Subcutaneous adipose tissue (tissue), 4 donors: ENCODE data around the gene DIP2A. TPM values are rescaled to one million over a fixed set of nuclear protein-coding genes. Genes with fewer than 3 reads are reported as not detected.

Experiments
- total RNA-seq, 4 donors: library from RNA; depleted of rRNA; stranded (reverse); fragments of >200 nt; gene quantifications; one replicate each; pipeline ENCODE4 v1.1.0, GENCODE V29; 2016
- TF ChIP-seq, protein P1 (sequence below): fragments of 450-650 bp; IDR thresholded peaks from one replicate; pipeline ENCODE4 v1.5.1; 2016; ENCODE audit warnings: low read depth, mild to moderate bottlenecking, control low read depth, antibody characterized with exemption, moderate library complexity

The DIP2A gene
- total RNA-seq, 4 donors from 2014 or later, result 29.2 to 54.8 (median 44.4) TPM

DNA sequence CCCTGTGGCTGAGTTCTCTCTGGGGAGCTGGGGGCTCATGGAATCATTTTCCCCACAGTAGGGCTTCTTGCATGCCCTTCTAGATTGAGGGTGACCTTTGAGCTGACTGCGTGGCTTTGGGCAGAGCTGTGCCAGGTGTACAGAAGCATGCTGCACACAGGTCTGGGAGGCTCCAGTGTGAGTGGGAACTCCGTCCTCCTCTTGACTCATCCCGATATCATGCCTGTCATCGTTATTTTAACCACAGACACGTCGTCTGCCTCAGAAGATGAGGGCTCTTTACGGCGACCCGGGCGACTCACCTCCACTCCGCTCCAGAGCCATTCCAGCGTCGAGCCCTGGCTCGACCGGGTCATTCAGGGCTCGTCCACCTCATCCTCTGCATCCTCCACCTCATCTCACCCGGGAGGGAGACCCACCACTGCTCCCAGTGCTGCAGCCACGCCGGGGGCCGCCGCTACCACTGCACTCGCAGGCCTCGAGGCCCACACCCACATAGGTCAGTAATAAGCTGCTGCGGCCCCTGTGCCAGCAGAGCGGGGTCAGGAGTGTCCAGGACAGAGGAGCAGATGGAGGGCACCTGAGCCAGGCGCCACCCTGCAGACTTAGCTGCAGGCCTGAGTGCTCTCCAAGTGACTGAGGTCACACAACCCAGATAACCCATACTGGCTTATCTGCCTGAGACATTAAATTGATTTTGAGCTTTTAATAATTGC, 39.8 kb downstream of the DIP2A start:
- TF ChIP-seq, protein P1, sequence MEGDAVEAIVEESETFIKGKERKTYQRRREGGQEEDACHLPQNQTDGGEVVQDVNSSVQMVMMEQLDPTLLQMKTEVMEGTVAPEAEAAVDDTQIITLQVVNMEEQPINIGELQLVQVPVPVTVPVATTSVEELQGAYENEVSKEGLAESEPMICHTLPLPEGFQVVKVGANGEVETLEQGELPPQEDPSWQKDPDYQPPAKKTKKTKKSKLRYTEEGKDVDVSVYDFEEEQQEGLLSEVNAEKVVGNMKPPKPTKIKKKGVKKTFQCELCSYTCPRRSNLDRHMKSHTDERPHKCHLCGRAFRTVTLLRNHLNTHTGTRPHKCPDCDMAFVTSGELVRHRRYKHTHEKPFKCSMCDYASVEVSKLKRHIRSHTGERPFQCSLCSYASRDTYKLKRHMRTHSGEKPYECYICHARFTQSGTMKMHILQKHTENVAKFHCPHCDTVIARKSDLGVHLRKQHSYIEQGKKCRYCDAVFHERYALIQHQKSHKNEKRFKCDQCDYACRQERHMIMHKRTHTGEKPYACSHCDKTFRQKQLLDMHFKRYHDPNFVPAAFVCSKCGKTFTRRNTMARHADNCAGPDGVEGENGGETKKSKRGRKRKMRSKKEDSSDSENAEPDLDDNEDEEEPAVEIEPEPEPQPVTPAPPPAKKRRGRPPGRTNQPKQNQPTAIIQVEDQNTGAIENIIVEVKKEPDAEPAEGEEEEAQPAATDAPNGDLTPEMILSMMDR, result no peak

DNA sequence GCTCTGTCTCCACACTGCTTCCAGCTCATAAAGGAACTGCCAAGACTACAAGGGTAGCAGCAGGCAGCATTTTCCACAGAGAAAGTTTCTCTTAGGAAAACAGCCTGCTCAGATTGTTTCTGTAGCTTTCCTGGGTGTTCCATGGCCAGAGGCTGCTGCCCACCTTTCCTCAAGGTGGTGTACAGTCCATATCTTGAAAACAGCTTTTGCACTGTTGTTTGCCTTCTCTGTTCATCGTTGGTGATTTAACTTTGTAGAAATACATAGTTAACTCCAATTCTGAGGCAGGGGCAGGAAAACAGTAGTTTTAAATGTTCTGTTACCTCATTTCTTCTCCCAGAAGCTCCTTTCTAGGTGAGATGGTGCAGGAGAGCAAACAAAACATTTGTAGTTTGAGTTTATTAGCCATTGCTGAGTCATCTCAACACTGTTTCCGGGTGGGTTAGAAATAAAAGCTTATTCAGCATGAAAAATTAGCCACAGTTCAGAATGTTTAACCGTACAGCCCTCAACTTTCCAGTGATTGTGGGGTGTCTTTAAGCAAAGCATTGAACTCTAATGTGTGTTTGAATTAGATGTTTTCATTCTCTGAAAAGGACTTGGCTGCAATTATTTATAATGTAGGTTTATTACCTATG, 41.7 kb downstream of the DIP2A start:
- TF ChIP-seq, protein P1, result no peak

- TF ChIP-seq, protein P1, result no peak
Observed at GRCh38 chr21:46503922-46504550, 45.3 kb downstream of the DIP2A start.

DNA sequence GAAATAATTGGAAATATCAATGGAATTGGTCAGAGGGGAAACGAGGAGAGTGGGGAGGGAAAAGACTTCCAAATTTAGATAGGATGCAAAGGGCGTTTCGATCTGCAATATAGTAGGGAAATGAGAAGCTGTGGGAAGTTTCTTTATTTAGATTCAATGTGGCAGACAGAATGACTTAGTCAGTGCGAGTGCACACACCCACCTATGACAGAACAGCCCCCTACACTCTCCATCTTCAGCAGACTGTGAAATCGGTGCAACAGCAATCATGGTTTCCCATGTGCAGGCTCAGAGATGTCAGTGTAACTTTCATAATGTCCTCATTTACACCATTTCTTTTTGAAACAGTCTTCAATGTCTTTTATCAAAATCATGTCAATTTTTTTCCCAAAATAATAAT, 46.0 kb downstream of the DIP2A start:
- TF ChIP-seq, protein P1, result no peak

- TF ChIP-seq, protein P1, result no peak
Observed at GRCh38 chr21:46507562-46507961, 48.9 kb downstream of the DIP2A start.

DNA sequence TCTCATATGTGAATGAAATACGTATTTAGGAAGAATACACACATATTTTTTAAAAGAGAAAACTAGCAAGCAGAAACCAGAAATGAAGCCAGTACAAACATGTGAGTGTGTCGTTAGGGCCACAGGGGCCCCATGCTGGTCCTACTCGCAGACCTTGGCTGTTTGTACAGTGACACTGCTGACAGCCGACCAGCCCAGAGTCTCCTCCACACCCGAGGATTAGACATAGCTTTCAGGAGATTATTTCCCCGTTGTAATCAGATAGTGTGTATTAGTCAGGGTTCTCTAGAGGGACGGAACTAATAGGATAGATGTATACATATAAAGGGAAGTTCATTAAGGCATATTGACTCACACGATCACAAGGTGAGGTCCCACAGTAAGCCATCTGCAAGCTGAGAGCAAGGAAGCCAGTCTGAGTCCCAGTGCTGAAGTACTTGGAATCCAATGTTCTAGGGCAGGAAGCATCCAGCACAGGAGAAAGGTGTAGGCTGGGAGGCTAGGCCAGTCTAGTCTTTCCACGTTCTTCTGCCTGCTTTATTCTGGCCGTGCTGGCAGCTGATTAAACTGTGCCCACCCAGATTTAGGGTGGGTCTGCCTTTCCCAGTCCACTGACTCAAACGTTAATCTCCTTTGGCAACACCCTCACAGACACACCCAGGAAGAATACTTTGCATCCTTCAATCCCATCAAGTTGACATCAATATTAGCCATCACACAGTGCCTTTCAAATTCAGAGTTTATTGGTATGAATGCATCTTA, 51.2 kb downstream of the DIP2A start:
- TF ChIP-seq, protein P1, result no peak

DNA sequence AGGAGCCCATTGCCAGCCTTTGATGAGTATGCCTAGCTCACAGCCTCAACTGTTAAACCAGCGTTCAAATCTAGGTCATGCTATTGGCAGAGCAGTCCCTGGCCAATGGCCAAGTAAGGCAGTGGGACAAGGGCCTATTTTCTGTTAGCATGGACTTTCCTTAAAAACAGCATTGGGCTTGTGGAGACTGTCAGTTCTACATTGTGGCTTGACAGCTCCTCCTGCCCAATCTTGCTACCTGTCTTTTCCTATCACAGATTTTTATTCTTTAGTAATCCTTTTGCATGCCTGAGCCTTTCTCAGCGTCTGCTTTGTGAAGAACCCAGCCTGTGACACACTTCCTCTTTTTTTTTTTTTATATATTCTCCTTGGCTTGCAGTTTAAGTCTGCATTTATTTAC, 56.4 kb downstream of the DIP2A start:
- TF ChIP-seq, protein P1, result no peak
